KMS-11 (cell line): Measurements from ENCODE around the gene KCTD17.

Source experiments
- H2AFZ ChIP-seq: fragments of 200-600 bp; sonication (generic); 2 replicates; pipeline ENCODE4 v1.6.1; 2016; ENCODE audit warnings: antibody characterized with exemption, mixed run types, low read depth
- H3K27ac ChIP-seq: fragments of 200-600 bp; sonication (generic); 2 replicates; pipeline ENCODE4 v1.6.1; 2016; ENCODE audit warnings: mild to moderate bottlenecking, mixed run types
- H3K27me3 ChIP-seq: fragments of 200-600 bp; sonication (generic); 2 replicates; pipeline ENCODE4 v1.6.1; 2017; ENCODE audit warnings: mild to moderate bottlenecking, low read depth, mixed run types, moderate library complexity; ENCODE audit not compliant: insufficient read depth
- H3K36me3 ChIP-seq: fragments of 200-600 bp; sonication (generic); 2 replicates; pipeline ENCODE4 v1.6.1; 2017; ENCODE audit warnings: mild to moderate bottlenecking, mixed run types; ENCODE audit not compliant: insufficient read depth
- H3K4me1 ChIP-seq: fragments of 200-600 bp; sonication (generic); 2 replicates; pipeline ENCODE4 v1.6.1; 2016; ENCODE audit warnings: mild to moderate bottlenecking, low read depth, mixed run types; ENCODE audit not compliant: poor library complexity, severe bottlenecking
- H3K4me2 ChIP-seq: fragments of 200-600 bp; sonication (generic); 2 replicates; pipeline ENCODE4 v1.7.0; 2016; ENCODE audit warnings: mild to moderate bottlenecking, mixed run types
- H3K4me3 ChIP-seq: fragments of 200-600 bp; sonication (generic); IDR thresholded peaks from 2 replicates; pipeline ENCODE4 v1.6.1; 2017; ENCODE audit warnings: low read depth, low read length, mixed read lengths; ENCODE audit not compliant: insufficient read depth
- H3K79me2 ChIP-seq: fragments of 200-600 bp; sonication (generic); 2 replicates; pipeline ENCODE4 v1.6.1; 2016; ENCODE audit warnings: low read depth, mixed run types; ENCODE audit not compliant: insufficient read depth
- H3K9ac ChIP-seq: fragments of 200-600 bp; sonication (generic); 2 replicates; pipeline ENCODE4 v1.6.1; 2016; ENCODE audit warnings: mild to moderate bottlenecking, mixed run types
- H4K20me1 ChIP-seq: fragments of 200-600 bp; sonication (generic); 2 replicates; pipeline ENCODE4 v1.6.1; 2016; ENCODE audit warnings: mild to moderate bottlenecking, mixed run types; ENCODE audit not compliant: insufficient read depth
- TF ChIP-seq, protein P1 (sequence below): fragments of 200-600 bp; sonication (generic); conservative IDR thresholded peaks from 2 replicates; pipeline ENCODE4 v1.6.1; 2017; ENCODE audit warnings: low read depth, mild to moderate bottlenecking, antibody characterized with exemption, low read length, moderate library complexity, mixed read lengths

The KCTD17 gene

DNA sequence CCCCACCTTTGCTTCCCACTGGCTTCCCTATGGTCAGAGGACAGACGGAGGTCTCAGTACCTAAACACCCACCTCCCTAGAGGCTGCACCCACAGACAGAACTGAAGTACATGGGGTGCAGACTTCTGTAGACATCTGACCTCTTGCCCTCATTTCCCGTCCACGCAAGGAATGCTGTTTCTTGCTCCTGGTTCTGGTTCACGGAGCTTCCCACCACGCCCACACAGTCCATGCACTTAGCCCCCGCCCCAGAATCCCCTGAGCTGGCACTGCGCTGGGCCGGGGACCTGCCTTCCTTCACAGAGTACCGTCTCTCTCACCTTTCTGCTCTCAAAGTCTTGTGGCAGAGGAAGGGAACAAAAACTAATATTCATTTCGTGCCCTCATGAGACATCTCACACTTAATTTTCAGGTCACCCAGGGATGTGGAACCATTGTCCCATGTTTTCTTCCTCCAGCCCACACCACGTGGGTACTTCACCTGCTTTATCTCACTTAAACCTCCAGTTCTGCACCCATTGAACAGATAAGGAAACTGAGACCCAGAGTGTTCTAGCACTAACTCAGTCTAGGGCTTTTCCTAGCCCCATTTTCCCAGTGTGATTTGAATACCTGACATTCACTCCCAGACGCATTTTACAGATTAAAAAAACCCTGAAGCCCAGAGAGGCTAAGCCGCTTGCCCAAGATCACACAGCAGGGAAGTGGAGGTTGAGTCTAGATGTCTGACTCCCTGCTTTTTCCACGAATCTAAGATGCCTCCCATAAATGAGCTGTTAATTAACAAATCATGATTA, 52.3 kb downstream of the KCTD17 start:
- Histone ChIP-seq H3K36me3 (no peaks in the 10 kb centered on the region), H3K4me2 (no peak overlapping the region), H2AFZ (no peak overlapping the region), H3K9ac (no peak overlapping the region), H3K79me2 (no peaks in the 10 kb centered on the region), H3K27ac (no peak overlapping the region), H4K20me1 (no peaks in the 10 kb centered on the region), H3K4me1 (no peaks in the 10 kb centered on the region), H3K27me3 (peaks cover 7% of the 10 kb centered on the region; the same call in 1 of the 2 replicates), H3K4me3 (no peak overlapping the region)
- TF ChIP-seq, protein P1, sequence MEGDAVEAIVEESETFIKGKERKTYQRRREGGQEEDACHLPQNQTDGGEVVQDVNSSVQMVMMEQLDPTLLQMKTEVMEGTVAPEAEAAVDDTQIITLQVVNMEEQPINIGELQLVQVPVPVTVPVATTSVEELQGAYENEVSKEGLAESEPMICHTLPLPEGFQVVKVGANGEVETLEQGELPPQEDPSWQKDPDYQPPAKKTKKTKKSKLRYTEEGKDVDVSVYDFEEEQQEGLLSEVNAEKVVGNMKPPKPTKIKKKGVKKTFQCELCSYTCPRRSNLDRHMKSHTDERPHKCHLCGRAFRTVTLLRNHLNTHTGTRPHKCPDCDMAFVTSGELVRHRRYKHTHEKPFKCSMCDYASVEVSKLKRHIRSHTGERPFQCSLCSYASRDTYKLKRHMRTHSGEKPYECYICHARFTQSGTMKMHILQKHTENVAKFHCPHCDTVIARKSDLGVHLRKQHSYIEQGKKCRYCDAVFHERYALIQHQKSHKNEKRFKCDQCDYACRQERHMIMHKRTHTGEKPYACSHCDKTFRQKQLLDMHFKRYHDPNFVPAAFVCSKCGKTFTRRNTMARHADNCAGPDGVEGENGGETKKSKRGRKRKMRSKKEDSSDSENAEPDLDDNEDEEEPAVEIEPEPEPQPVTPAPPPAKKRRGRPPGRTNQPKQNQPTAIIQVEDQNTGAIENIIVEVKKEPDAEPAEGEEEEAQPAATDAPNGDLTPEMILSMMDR, result no peak

DNA sequence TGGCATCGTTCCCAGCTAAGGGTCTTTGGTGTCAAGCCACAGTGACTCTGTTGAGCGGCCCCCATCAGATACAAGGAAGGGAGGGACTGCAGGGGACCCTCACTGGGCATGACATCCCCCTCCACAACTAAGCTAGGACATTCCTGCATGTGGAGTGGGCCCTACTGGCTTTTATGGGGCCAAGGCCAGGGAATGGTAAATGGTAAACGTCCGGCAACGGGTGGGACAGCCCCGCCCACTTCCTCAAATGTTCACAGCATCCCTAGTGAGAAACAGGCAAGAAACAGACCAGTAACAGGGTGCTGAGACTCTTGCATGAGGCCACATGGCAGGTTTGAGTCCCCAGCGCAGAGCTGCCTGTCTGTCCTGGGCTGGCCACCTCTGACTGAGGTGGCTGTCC, 53.6 kb downstream of the KCTD17 start:
- Histone ChIP-seq H3K79me2 (no peaks in the 10 kb centered on the region), H3K4me3 (no peak overlapping the region), H3K4me2 (no peak overlapping the region), H4K20me1 (no peaks in the 10 kb centered on the region), H3K27ac (no peak overlapping the region), H3K36me3 (no peaks in the 10 kb centered on the region), H2AFZ (no peak overlapping the region), H3K9ac (no peak overlapping the region), H3K4me1 (no peaks in the 10 kb centered on the region), H3K27me3 (peaks cover 7% of the 10 kb centered on the region; the same call in 1 of the 2 replicates)
- TF ChIP-seq, protein P1, result no peak

DNA sequence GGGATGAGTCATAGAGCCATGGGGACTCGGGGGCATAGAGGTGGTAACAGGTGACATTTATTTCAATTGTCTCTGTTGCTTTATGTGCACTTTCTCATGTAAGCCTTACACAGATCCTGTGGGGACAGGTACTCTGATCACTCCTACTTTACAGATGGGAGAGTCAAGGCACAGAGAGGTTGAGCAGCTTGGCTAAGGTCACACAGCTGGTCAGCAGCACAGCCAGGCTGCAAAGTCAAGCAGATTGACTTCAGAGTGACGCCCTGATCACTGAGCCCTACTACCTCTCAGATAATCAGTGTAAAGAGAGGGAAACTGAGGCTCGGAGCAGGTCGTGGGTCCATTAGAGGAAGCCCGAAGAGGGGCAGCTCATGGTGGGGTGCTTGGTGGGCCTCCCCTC, 54.4 kb downstream of the KCTD17 start:
- Histone ChIP-seq H3K9ac (no peak overlapping the region), H2AFZ (no peak overlapping the region), H3K79me2 (no peaks in the 10 kb centered on the region), H4K20me1 (no peaks in the 10 kb centered on the region), H3K4me1 (no peaks in the 10 kb centered on the region), H3K4me3 (no peak overlapping the region), H3K36me3 (no peaks in the 10 kb centered on the region), H3K27ac (no peak overlapping the region), H3K27me3 (peaks cover 7% of the 10 kb centered on the region; the same call in 1 of the 2 replicates), H3K4me2 (no peak overlapping the region)
- TF ChIP-seq, protein P1, result no peak

DNA sequence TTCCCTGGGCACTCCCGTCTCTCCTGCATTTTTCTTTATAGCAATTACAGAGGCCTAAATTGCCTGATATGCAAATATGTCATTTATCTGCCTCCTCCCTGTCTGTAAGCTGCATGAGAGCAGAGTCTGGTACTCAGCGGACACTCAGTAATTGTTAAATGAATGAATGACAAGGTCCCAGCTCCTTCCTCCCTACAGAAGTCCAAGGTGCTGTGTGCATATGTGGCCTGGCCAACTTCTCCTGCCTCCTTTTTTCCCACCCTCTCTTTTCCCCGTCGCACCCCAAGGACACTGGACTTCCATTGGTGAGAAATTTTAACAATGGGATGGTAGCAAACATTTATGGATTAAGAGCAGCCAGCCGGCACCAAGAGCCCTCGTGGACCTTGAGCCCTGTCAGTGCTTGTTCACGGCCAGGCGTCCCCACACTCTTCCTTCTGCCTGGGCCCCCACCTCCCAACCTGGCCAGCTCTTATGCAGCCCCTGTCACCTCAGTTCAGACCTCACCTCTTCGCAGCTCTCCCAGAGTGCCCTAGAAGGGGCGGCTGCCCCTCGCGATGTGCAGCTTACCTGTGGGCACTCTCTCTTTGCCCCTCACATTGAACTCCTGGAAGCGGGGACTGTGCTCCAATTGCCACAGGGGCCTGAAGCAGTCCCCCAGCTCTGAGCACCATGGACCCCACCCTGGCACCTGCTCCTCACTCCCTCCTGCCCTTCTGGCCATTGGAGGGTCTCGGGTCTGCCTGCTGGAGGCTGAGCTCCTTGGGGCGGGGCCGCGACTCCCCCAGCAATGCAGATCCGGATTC, 56.5 kb downstream of the KCTD17 start:
- TF ChIP-seq, protein P1, result no peak
- no peaks in the 10 kb centered on the region for H3K79me2 ChIP-seq
- no peak overlapping the region for H3K27ac ChIP-seq
- no peak overlapping the region for H3K4me3 ChIP-seq
- no peaks in the 10 kb centered on the region for H3K36me3 ChIP-seq
- no peaks in the 10 kb centered on the region for H3K4me1 ChIP-seq
- no peak overlapping the region for H3K4me2 ChIP-seq
- H4K20me1 ChIP-seq, result no peaks in the 10 kb centered on the region
- no peak overlapping the region for H3K9ac ChIP-seq
- H3K27me3 ChIP-seq, result peaks cover 7% of the 10 kb centered on the region; the same call in 1 of the 2 replicates
- no peak overlapping the region for H2AFZ ChIP-seq
